K562 (cell line): Measurements from ENCODE around the gene VIM. TPM values are rescaled to one million over a fixed set of nuclear protein-coding genes. Genes with fewer than 3 reads are reported as not detected.

ENCODE experiments used
- ADNP ChIP-seq: fragments of 200-800 bp; sonication (Bioruptor generic); IDR thresholded peaks from 2 replicates; pipeline ENCODE4 v1.6.1; 2016; ENCODE audit warnings: missing genetic modification characterization, missing compliant biosample characterization
- CBFA2T2 ChIP-seq: fragments of 450-650 bp; conservative IDR thresholded peaks from 2 replicates; pipeline ENCODE4 v1.6.1; 2017; ENCODE audit warnings: mild to moderate bottlenecking
- CBX1 ChIP-seq: sonication (generic); IDR thresholded peaks from 2 replicates; pipeline ENCODE4 v1.6.1; 2016; ENCODE audit warnings: antibody characterized with exemption, low read depth, mild to moderate bottlenecking
- E4F1 ChIP-seq: fragments of 250-450 bp; sonication (Bioruptor Pico); IDR thresholded peaks from 2 replicates; pipeline ENCODE4 v1.5.0; 2021; ENCODE audit warnings: mild to moderate bottlenecking, borderline replicate concordance
- GATAD2A ChIP-seq: fragments of 450-650 bp; IDR thresholded peaks from 2 replicates; pipeline ENCODE4 v1.6.1; 2017
- GTF2A2 ChIP-seq: IDR thresholded peaks from 2 replicates; pipeline ENCODE4 v1.6.1; 2016; ENCODE audit warnings: mild to moderate bottlenecking, missing genetic modification characterization, missing compliant biosample characterization
- ILF3 ChIP-seq: fragments of 450-650 bp; IDR thresholded peaks from 2 replicates; pipeline ENCODE4 v1.6.1; 2018; ENCODE audit warnings: antibody characterized with exemption, mild to moderate bottlenecking, moderate library complexity, borderline replicate concordance
- KAT8 ChIP-seq: fragments of 450-650 bp; IDR thresholded peaks from 2 replicates; pipeline ENCODE4 v1.6.1; 2016; ENCODE audit warnings: low read depth, mild to moderate bottlenecking
- MYC ChIP-seq, 2 experiments: fragments of 250-450 bp in 1 of 2; sonication (Bioruptor Pico) in 1 of 2; IDR thresholded peaks; 2 replicates each; pipeline versions ENCODE4 v1.5.1 to v1.6.1; 2012 to 2021; ENCODE audit warnings: low read depth in 2 of 2, borderline replicate concordance in 1 of 2, improper control_type of control experiment in 1 of 2, low read length in 1 of 2, mild to moderate bottlenecking in 1 of 2, moderate library complexity in 1 of 2
- NFXL1 ChIP-seq: fragments of 450-650 bp; formaldehyde crosslinking; IDR thresholded peaks from 2 replicates; pipeline ENCODE4 v1.4.0; 2021; ENCODE audit warnings: mild to moderate bottlenecking
- NR1H2 ChIP-seq: sonication (generic); formaldehyde crosslinking; IDR thresholded peaks from 2 replicates; pipeline ENCODE4 v1.4.0; 2020; ENCODE audit warnings: mild to moderate bottlenecking, missing genetic modification reagents
- NR2C1 ChIP-seq, 2 experiments: fragments of 450-650 bp; IDR thresholded peaks; 2 replicates each; pipeline ENCODE4 v1.6.1; 2017; ENCODE audit warnings: mild to moderate bottlenecking in 2 of 2, antibody characterized with exemption in 1 of 2, inconsistent platforms in 1 of 2, missing compliant biosample characterization in 1 of 2, missing genetic modification characterization in 1 of 2
- NR2F6 ChIP-seq: fragments of 450-650 bp; formaldehyde crosslinking; IDR thresholded peaks from 2 replicates; pipeline ENCODE4 v1.4.0; 2020; ENCODE audit warnings: mild to moderate bottlenecking
- POLR2H ChIP-seq: IDR thresholded peaks from 2 replicates; pipeline ENCODE4 v1.6.1; 2016; ENCODE audit warnings: missing genetic modification characterization, low read depth, mild to moderate bottlenecking, control low read depth, missing compliant biosample characterization, moderate library complexity
- RBFOX2 ChIP-seq: fragments of 200-400 bp; formaldehyde crosslinking; IDR thresholded peaks from 2 replicates; pipeline ENCODE4 v1.6.1; 2017; ENCODE audit warnings: low read depth, mild to moderate bottlenecking, low read length, moderate library complexity
- RFX7 ChIP-seq: fragments of 250-450 bp; sonication (Bioruptor Pico); IDR thresholded peaks from 2 replicates; pipeline ENCODE4 v1.5.1; 2021; ENCODE audit warnings: mild to moderate bottlenecking
- SAFB ChIP-seq: fragments of 200-400 bp; formaldehyde crosslinking; IDR thresholded peaks from 2 replicates; pipeline ENCODE4 v1.6.1; 2017; ENCODE audit warnings: low read depth, low read length, borderline replicate concordance
- SMAD1 ChIP-seq: fragments of 150-350 bp; IDR thresholded peaks from 2 replicates; pipeline ENCODE4 v1.6.1; 2014; ENCODE audit warnings: low read length, low read depth; ENCODE audit not compliant: partially characterized antibody
- SMARCA5 ChIP-seq: fragments of 450-650 bp; IDR thresholded peaks from 2 replicates; pipeline ENCODE4 v1.6.1; 2016
- TFE3 ChIP-seq: fragments of 450-650 bp; formaldehyde crosslinking; IDR thresholded peaks from 2 replicates; pipeline ENCODE4 v1.4.0; 2020; ENCODE audit warnings: mild to moderate bottlenecking, mixed read lengths
- XRCC3 ChIP-seq: fragments of 450-650 bp; IDR thresholded peaks from 2 replicates; pipeline ENCODE4 v1.6.1; 2017; ENCODE audit warnings: mild to moderate bottlenecking, moderate library complexity
- ZBTB7A ChIP-seq: IDR thresholded peaks from 2 replicates; pipeline ENCODE4 v1.6.1; 2011; ENCODE audit warnings: low read depth, mild to moderate bottlenecking, low read length, moderate library complexity, borderline replicate concordance; ENCODE audit not compliant: control insufficient read depth
- ZNF124 ChIP-seq: sonication (generic); formaldehyde crosslinking; IDR thresholded peaks from 2 replicates; pipeline ENCODE4 v1.8.1; 2022; ENCODE audit warnings: missing genetic modification reagents
- ZNF584 ChIP-seq: fragments of 200-800 bp; sonication (Bioruptor generic); IDR thresholded peaks from 2 replicates; pipeline ENCODE4 v1.6.1; 2016; ENCODE audit warnings: low read depth, mild to moderate bottlenecking, missing genetic modification characterization, missing compliant biosample characterization
- polyA plus RNA-seq, 8 experiments: library from polyadenylated mRNA; depleted of rRNA in 4 of 8; stranded (reverse) in 5 of 8; unstranded in 3 of 8; fragments of >200 nt; fragmentation: Nextera tagmentation in 2 of 8; fragmentation: Illumina TruSeq in 1 of 8; extraction: Ambion mirVana in 2 of 8; extraction: Trizol in 1 of 8; gene quantifications; 2 replicates each; pipeline versions ENCODE4 v1.2.1 to v1.2.3, GENCODE V29; 2011 to 2014; ENCODE audit warnings: inconsistent platforms in 1 of 8, missing spikeins in 1 of 8
- total RNA-seq, 7 experiments: library from RNA; depleted of rRNA in 6 of 7; stranded (reverse); fragments of >200 nt in 6 of 7; fragmentation: Illumina TruSeq in 2 of 7; extraction: Trizol in 2 of 7; gene quantifications; 2 replicates each; pipeline versions ENCODE4 v1.2.1 to v1.2.3, GENCODE V29; 2011 to 2021; ENCODE audit warnings: low replicate concordance in 1 of 7

Gene VIM
- total and polyA plus RNA-seq, 9 of the 15 experiments (the other 6 are each of a cell fraction or from before 2014, with no cell fraction given) = 86.0 to 621 (median 383) TPM

DNA sequence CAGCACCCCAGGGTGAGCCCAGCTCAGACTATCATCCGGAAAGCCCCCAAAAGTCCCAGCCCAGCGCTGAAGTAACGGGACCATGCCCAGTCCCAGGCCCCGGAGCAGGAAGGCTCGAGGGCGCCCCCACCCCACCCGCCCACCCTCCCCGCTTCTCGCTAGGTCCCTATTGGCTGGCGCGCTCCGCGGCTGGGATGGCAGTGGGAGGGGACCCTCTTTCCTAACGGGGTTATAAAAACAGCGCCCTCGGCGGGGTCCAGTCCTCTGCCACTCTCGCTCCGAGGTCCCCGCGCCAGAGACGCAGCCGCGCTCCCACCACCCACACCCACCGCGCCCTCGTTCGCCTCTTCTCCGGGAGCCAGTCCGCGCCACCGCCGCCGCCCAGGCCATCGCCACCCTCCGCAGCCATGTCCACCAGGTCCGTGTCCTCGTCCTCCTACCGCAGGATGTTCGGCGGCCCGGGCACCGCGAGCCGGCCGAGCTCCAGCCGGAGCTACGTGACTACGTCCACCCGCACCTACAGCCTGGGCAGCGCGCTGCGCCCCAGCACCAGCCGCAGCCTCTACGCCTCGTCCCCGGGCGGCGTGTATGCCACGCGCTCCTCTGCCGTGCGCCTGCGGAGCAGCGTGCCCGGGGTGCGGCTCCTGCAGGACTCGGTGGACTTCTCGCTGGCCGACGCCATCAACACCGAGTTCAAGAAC, 1.1 kb downstream of the VIM start (continued):
- TF ChIP-seq NR2C1 (IDR thresholded peaks at IDR 0.05) (no peak), NR2C1 (tag; IDR thresholded peaks at IDR 0.05) (no peak), GATAD2A (no peak), E4F1 (CRISPR knock-in tag) (no peak), CBFA2T2 (no peak), MYC (IDR thresholded peaks at IDR 0.05; ENCODE audit: low read depth, low read length) (0 out of 2 replicates have a peak, but pooled peaks have one; percentile 44), MYC (CRISPR knock-in tag; IDR thresholded peaks at IDR 0.05; ENCODE audit: borderline replicate concordance, low read depth) (no peak), RFX7 (CRISPR knock-in tag) (no peak), RBFOX2 (peak; percentile 82), SMAD1 (peak; percentile 89), ZBTB7A (peak; percentile 10; the same call in 1 of the 2 replicates), SMARCA5 (no peak), SAFB (0 out of 2 replicates have a peak, but pooled peaks have one; percentile 33), POLR2H (tag) (peak; percentile 54; the same call in 1 of the 2 replicates), ZNF124 (CRISPR knock-in tag) (peak; percentile 80; the same call in 1 of the 2 replicates), ZNF584 (no peak), NR2F6 (CRISPR knock-in tag) (no peak), GTF2A2 (tag) (peak; percentile 80), NR1H2 (CRISPR knock-in tag) (no peak; the same call in 1 of the 2 replicates), XRCC3 (no peak), TFE3 (CRISPR knock-in tag) (no peak), CBX1 (peak; percentile 48; the same call in 1 of the 2 replicates), KAT8 (no peak), ADNP (tag) (no peak), ILF3 (no peak), NFXL1 (CRISPR knock-in tag) (no peak)
